ENCODE results near the gene SLC38A4. TPM values are rescaled to one million over a fixed set of nuclear protein-coding genes. Genes with fewer than 3 reads are reported as not detected.
"Not testable (repeated sequence)": the region's sequence is repeated elsewhere in the genome, so short reads cannot be mapped to it uniquely, and the experiment has no call there.

SLC38A4 gene
- total and polyA plus RNA-seq, 2 experiments from 2014 or later, result 0.36 to 0.54 TPM

DNA sequence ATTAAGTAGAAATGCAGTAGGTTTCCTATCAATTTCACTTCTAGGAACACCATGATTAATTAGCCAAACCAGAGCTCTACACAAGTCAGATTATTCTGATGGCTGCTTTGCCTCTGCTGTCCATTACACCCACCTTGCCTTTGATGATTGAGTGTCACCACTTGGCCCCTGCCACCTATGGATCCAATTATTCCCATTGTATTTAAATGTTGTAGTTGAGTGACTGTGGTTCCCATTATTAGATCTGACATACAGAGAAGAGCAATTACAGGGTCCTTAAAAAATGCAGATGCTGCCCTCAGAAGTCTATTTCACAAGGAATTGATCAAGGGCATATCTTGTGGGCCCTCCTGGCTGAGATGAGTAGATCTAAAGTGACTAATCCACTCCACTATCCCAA is 39.5 kb upstream of the SLC38A4 start:
- no peaks in the 10 kb centered on the region for H3K79me2 ChIP-seq (ENCODE audit: insufficient read depth)
- no peak overlapping the region for H3K4me2 ChIP-seq (ENCODE audit: unreplicated experiment)
- H3K9me2 ChIP-seq (ENCODE audit: insufficient read depth), result no peaks in the 10 kb centered on the region
- H3K9me3 ChIP-seq (ENCODE audit: low read depth), result peaks cover 7% of the 10 kb centered on the region
- H2AFZ ChIP-seq, result no peak overlapping the region
- H3K9ac ChIP-seq, result no peak overlapping the region
- no peak overlapping the region for H3K4me3 ChIP-seq
- no peak for TF ChIP-seq EZH2 (IDR thresholded peaks at IDR 0.05; ENCODE audit: insufficient read depth, poor library complexity, severe bottlenecking)
- TF ChIP-seq EZH2phosphoT487 (IDR thresholded peaks at IDR 0.05; ENCODE audit: insufficient read depth, low read depth), result no peak
- no peak for DNase-seq
- no peaks in the 10 kb centered on the region for H4K20me1 ChIP-seq (ENCODE audit: insufficient read depth)
- no peaks in the 10 kb centered on the region for H3K36me3 ChIP-seq (ENCODE audit: low read depth)
- H3K4me1 ChIP-seq (ENCODE audit: insufficient read depth), result no peaks in the 10 kb centered on the region
- H3K27me3 ChIP-seq (replicated peaks; ENCODE audit: insufficient read depth), result no peaks in the 10 kb centered on the region
- in situ Hi-C loops (cut with MboI), result no loop called here
- H3K27ac ChIP-seq, result no peak overlapping the region
- H3F3A ChIP-seq (ENCODE audit: insufficient read depth), result no peaks in the 10 kb centered on the region

DNA sequence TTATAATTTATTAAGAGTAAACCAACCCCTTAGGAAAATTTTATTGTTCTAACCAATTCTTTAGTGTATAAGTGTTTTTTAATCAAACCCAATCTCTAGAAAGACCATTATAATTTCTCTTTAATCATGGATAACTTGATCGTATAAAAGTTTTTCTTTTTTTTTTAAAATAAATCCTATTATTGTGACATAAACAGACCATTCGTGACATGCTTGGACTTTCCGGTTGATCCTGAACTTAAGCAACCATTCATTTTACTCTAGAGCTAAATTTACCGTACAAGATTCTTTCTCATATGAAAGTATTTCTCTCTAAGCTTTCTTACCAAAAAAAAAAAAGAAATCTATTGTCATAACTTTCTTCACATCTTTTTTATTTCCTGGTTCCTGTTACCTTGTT is 32.6 kb upstream of the SLC38A4 start:
- no peaks in the 10 kb centered on the region for H3K4me1 ChIP-seq (ENCODE audit: insufficient read depth)
- no peak overlapping the region for H3K9ac ChIP-seq
- WGBS, 2 experiments (ENCODE audit: low coverage in 1 of 2, low lambda C conversion rate in 2 of 2, missing lambda C conversion rate in 2 of 2), result 54 to 57% methylated on average over 4 of the region's 4 CpGs
- H3K4me2 ChIP-seq (ENCODE audit: unreplicated experiment), result no peak overlapping the region
- TF ChIP-seq EZH2 (IDR thresholded peaks at IDR 0.05; ENCODE audit: insufficient read depth, poor library complexity, severe bottlenecking) (no peak), EZH2phosphoT487 (IDR thresholded peaks at IDR 0.05; ENCODE audit: insufficient read depth, low read depth) (no peak)
- no peak overlapping the region for H2AFZ ChIP-seq
- no peak overlapping the region for H3K4me3 ChIP-seq
- H3F3A ChIP-seq (ENCODE audit: insufficient read depth), result no peaks in the 10 kb centered on the region
- no peaks in the 10 kb centered on the region for H3K36me3 ChIP-seq (ENCODE audit: low read depth)
- in situ Hi-C loops (cut with MboI), result no loop called here
- no peaks in the 10 kb centered on the region for H3K27me3 ChIP-seq (replicated peaks; ENCODE audit: insufficient read depth)
- DNase-seq, result no peak
- no peaks in the 10 kb centered on the region for H4K20me1 ChIP-seq (ENCODE audit: insufficient read depth)
- H3K9me2 ChIP-seq (ENCODE audit: insufficient read depth), result no peaks in the 10 kb centered on the region; the same call in 1 of the 2 replicates
- peaks cover 4% of the 10 kb centered on the region for H3K9me3 ChIP-seq (ENCODE audit: low read depth)
- H3K27ac ChIP-seq, result no peak overlapping the region
- H3K79me2 ChIP-seq (ENCODE audit: insufficient read depth), result no peaks in the 10 kb centered on the region

DNA sequence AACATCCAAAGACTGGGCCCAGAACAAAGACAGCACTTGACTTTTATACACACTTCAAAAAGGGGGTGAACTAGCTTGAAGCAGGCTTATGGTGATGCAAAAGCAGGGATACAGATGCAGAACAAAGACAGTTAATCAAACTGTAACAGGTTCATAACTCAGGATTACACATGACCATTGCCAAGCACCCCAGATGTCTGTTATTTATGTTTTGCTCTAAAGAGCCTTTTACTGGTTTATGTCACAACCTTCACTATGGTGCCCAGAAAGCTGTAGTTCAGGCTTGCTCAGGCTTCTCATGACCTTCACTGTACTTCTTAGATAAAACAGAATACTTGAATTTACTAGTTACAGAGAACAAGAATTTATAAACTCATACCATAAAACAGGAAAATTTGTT is 31.7 kb upstream of the SLC38A4 start:
- DNase-seq, result no peak
- H3K4me2 ChIP-seq (ENCODE audit: unreplicated experiment), result no peak overlapping the region
- no peaks in the 10 kb centered on the region; the same call in 1 of the 2 replicates for H3K9me2 ChIP-seq (ENCODE audit: insufficient read depth)
- H3K36me3 ChIP-seq (ENCODE audit: low read depth), result no peaks in the 10 kb centered on the region
- no peaks in the 10 kb centered on the region for H3K27me3 ChIP-seq (replicated peaks; ENCODE audit: insufficient read depth)
- no peak overlapping the region for H3K4me3 ChIP-seq
- H3K27ac ChIP-seq, result no peak overlapping the region
- H3K9me3 ChIP-seq (ENCODE audit: low read depth), result peaks cover 4% of the 10 kb centered on the region
- no peaks in the 10 kb centered on the region for H3K79me2 ChIP-seq (ENCODE audit: insufficient read depth)
- no peaks in the 10 kb centered on the region for H3F3A ChIP-seq (ENCODE audit: insufficient read depth)
- H3K4me1 ChIP-seq (ENCODE audit: insufficient read depth), result no peaks in the 10 kb centered on the region
- in situ Hi-C loops (cut with MboI), result no loop called here
- H3K9ac ChIP-seq, result no peak overlapping the region
- no peak overlapping the region for H2AFZ ChIP-seq
- H4K20me1 ChIP-seq (ENCODE audit: insufficient read depth), result no peaks in the 10 kb centered on the region
- TF ChIP-seq EZH2 (IDR thresholded peaks at IDR 0.05; ENCODE audit: insufficient read depth, poor library complexity, severe bottlenecking), result no peak
- no peak for TF ChIP-seq EZH2phosphoT487 (IDR thresholded peaks at IDR 0.05; ENCODE audit: insufficient read depth, low read depth)

DNA sequence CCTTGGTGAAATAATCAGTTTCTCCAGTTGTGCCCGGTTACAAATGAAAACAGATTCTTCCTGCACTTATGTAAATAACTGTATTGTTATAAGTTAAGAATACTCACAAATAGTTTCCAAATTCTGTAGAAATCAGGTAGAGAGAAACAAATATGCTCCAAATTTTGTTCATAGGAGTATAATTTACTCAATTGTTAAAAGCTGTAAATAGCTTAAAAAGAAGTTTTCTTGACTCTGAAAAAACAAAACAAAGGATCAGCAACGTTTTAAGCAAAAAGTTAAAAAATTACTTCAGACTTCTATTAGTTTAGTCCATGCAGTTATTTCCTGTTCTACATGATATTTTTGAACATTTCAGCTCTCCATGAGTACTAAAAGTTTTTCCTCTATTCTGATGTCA is 30.0 kb upstream of the SLC38A4 start:
- H3K9ac ChIP-seq, result no peak overlapping the region
- H3K4me1 ChIP-seq (ENCODE audit: insufficient read depth), result no peaks in the 10 kb centered on the region
- H3K4me2 ChIP-seq (ENCODE audit: unreplicated experiment), result no peak overlapping the region
- TF ChIP-seq EZH2 (IDR thresholded peaks at IDR 0.05; ENCODE audit: insufficient read depth, poor library complexity, severe bottlenecking) (no peak), EZH2phosphoT487 (IDR thresholded peaks at IDR 0.05; ENCODE audit: insufficient read depth, low read depth) (no peak)
- H3F3A ChIP-seq (ENCODE audit: insufficient read depth), result no peaks in the 10 kb centered on the region
- peaks cover 4% of the 10 kb centered on the region for H3K9me3 ChIP-seq (ENCODE audit: low read depth)
- H3K27ac ChIP-seq, result no peak overlapping the region
- DNase-seq, result no peak
- no peak overlapping the region for H2AFZ ChIP-seq
- no peak overlapping the region for H3K4me3 ChIP-seq
- H3K9me2 ChIP-seq (ENCODE audit: insufficient read depth), result no peaks in the 10 kb centered on the region; the same call in 1 of the 2 replicates
- no peaks in the 10 kb centered on the region for H3K27me3 ChIP-seq (replicated peaks; ENCODE audit: insufficient read depth)
- H3K36me3 ChIP-seq (ENCODE audit: low read depth), result no peaks in the 10 kb centered on the region
- in situ Hi-C loops (cut with MboI), result no loop called here
- H3K79me2 ChIP-seq (ENCODE audit: insufficient read depth), result no peaks in the 10 kb centered on the region
- WGBS, 2 experiments (ENCODE audit: low coverage in 1 of 2, low lambda C conversion rate in 2 of 2, missing lambda C conversion rate in 2 of 2), result 41 to 45% methylated on average over 2 of the region's 2 CpGs
- no peaks in the 10 kb centered on the region for H4K20me1 ChIP-seq (ENCODE audit: insufficient read depth)

DNA sequence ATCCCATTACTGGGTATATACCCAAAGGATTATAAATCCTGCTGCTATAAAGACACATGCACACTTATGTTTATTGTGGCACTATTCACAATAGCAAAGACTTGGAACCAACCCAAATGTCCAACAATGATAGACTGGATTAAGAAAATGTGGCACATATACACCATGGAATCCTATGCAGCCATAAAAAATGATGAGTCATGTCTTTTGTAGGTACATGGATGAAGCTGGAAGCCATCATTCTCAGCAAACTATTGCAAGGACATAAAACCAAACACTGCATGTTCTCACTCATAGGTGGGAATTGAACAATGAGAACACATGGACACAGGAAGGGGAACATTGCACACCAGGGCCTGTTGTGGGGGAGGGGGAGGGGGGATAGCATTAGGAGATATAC is 28.4 kb upstream of the SLC38A4 start:
- H3K4me3 ChIP-seq; H4K20me1 ChIP-seq (ENCODE audit: insufficient read depth); H3F3A ChIP-seq (ENCODE audit: insufficient read depth); in situ Hi-C loops (cut with MboI); H3K27ac ChIP-seq; H2AFZ ChIP-seq; DNase-seq; H3K79me2 ChIP-seq (ENCODE audit: insufficient read depth); H3K9me3 ChIP-seq (ENCODE audit: low read depth); H3K27me3 ChIP-seq (replicated peaks; ENCODE audit: insufficient read depth); H3K9ac ChIP-seq; H3K36me3 ChIP-seq (ENCODE audit: low read depth); H3K9me2 ChIP-seq (ENCODE audit: insufficient read depth); H3K4me2 ChIP-seq (ENCODE audit: unreplicated experiment); H3K4me1 ChIP-seq (ENCODE audit: insufficient read depth): not testable (repeated sequence)

DNA sequence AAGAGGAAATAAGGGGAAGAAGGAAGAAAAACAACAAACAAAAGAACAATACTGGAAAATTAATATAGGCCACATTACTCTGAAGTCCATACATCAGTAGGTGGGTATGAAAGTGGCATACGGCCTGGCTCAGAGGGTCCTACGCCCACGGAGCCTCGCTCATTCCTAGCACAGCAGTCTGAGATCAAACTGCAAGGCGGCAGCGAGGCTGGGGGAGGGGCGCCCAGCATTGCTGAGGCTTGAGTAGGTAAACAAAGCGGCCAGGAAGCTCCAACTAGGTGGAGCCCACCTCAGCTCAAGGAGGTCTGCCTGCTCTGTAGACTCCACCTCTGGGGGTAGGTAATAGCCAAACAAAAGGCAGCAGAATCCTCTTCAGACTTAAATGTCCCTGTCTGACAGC is 23.0 kb upstream of the SLC38A4 start:
- H4K20me1 ChIP-seq (ENCODE audit: insufficient read depth); H3F3A ChIP-seq (ENCODE audit: insufficient read depth); H3K9ac ChIP-seq; H3K27me3 ChIP-seq (replicated peaks; ENCODE audit: insufficient read depth); DNase-seq; H3K27ac ChIP-seq; H2AFZ ChIP-seq; H3K79me2 ChIP-seq (ENCODE audit: insufficient read depth); H3K9me2 ChIP-seq (ENCODE audit: insufficient read depth); H3K4me2 ChIP-seq (ENCODE audit: unreplicated experiment); H3K4me3 ChIP-seq; H3K9me3 ChIP-seq (ENCODE audit: low read depth); H3K4me1 ChIP-seq (ENCODE audit: insufficient read depth); H3K36me3 ChIP-seq (ENCODE audit: low read depth); in situ Hi-C loops (cut with MboI): not testable (repeated sequence)
- WGBS, 2 experiments (ENCODE audit: low coverage in 1 of 2, low lambda C conversion rate in 2 of 2, missing lambda C conversion rate in 2 of 2), result 64 to 71% methylated on average over 8 of the region's 8 CpGs

Data from GM23248 (cell line).